GM19395 (cell line): ENCODE measurements around the gene EVPLL.
"Not testable (repeated sequence)": the region's sequence is repeated elsewhere in the genome, so short reads cannot be mapped to it uniquely, and the experiment has no call there.

Experiments
- ATAC-seq: cut with Tn5 transposase; IDR thresholded peaks from one replicate; pipeline ENCODE4 v1.9.1; 2021; ENCODE audit warnings: mild to moderate bottlenecking, moderate library complexity; ENCODE audit not compliant: unreplicated experiment

The EVPLL gene

DNA sequence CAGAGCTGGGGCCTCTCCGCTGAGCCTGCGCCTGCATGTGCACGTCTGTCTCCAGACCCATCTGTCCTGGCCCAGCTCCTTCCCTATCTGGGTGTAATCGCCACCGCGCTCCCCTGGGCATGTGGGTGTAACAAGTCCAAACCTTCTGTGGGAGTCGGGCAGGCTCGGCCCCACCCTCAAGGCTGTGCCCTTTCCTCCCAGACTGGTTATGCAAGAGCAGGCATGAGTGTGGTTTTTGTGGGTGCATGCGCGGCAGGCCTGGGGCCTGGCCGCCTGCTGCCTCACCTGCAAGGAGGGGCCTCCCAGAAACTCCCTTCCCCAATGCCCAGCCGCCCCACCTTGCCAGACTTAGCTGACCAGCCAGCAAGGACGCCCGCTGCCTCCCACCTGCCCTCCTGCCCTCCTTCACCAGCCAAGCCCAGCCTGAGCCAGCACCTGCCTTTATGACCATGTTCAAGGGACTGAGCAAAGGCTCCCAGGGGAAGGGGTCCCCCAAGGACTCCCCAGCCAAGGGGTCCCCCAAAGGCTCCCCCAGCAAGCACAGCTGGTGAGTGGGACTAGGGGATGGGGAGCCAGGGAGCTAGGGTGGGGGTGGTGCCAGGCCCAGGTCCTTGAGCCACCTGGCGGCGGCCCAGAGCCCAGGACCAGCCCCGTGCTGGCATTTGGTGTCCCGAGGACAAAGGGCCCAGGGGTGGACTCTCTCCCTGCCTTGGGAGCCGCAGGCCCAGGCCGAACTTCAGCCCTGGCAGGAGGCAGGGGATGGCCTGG is at the start of gene EVPLL:
Gene EVPLL, plus strand, starts transcription at position 342 of the 768 bp plus-strand sequence. CDS start 3,160 bp downstream, outside the sequence.
- ATAC-seq: no peak

DNA sequence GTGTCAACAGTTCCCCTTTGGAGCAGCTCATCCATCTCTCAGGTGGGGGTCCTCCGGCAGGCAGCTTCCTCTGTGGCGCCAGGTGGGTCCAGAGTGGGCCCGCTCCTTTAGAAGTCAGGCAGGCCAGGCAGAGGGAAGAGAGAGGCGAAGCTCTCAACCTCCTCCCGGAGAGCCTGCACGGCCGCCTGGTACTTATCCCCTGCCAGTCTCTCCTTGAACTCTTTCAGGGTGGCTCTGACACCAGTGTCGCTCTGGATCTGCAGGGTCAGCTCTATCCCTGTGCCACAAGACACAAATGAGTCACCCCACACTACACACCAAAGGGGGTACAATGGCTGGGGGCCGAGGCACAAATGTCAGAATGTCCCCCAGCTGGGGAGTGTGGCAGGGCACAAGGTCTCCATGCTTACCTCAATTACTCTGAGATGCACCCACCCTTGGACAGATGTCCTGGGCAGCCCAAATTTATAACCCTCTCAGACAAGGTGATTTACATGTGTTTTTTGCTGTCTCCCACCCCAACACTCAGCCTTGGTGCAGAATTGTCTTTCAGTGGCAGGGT is 48.9 kb upstream of the EVPLL start:
- ATAC-seq: no peak

DNA sequence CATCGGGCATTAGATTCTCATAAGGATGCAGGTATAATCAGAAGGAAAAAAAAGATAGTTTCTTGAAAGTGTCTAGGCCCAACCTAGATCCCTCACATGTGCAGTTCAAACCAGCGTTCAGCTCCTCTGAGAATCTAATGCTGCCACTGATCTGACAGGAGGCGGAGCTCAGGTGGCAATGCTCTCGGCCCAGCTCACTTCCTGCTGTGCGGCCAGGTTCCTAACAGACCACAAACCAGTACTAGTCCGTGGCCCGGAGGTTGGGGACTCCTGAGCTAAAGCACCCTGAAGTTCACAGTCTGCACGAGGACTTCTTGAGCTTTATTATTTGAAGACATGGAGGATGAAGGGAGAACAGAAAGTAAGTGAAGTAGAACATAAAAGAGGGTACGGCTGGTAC is 45.7 kb upstream of the EVPLL start:
- no peak for ATAC-seq

DNA sequence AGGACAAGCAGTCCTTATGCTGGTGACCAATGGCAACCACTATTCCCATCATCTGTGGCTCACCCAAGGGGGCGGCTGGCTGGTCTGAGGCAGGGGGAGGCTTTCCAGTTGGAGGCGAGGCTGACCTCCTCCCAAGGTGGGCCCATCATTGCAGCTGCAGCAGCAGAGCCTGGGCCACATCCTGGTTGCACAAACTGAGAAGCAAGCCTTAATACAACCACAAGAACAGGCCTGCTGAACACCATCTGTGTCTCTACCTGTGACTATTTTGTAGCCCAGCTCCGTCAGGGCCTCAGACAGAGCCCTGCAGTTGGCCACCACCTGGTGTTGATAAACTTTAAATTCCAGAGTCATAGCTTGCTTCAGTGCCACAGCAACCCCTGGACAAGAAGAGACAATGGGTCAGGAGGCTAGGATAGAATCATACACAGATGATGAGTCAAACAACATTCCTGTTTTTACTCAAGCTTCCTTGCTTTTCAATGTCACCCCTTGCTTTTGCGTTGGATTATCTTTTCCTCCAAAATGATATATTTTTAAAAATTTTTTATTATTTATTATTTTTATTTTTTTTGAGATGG is 44.6 kb upstream of the EVPLL start:
- ATAC-seq: no peak

- ATAC-seq: not testable (repeated sequence)
These were observed 39.4 kb upstream of the EVPLL start for GRCh38 chr17:18338158-18338557.

- no peak for ATAC-seq
These were observed 37.6 kb upstream of the EVPLL start for GRCh38 chr17:18339933-18340332.

GRCh38 chr17:18344021-18344420 is 33.6 kb upstream of the EVPLL start:
- no peak for ATAC-seq

GRCh38 chr17:18353541-18353940 is 24.0 kb upstream of the EVPLL start:
- ATAC-seq: no peak

GRCh38 chr17:18356624-18357023 is 21.0 kb upstream of the EVPLL start:
- ATAC-seq: no peak

DNA sequence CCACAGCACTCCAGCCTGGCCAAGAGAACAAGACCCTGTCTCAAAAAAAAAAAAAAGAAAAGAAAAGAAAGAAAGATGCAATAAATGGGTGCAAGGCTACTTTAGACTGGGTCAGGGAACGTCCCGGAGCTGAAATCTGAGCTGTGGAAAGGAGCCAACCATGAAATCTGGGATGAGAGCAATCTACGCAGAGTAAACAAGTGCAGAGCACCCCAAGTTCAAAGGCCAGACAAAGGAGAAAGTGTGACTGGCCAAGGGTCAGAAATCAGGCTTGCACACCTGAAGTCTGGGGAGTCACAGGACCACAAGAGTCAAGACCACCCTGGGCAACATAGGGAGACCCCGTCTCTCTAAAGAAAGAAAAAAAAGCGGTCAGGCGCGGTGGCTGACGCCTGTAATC is 17.1 kb upstream of the EVPLL start:
- ATAC-seq: no peak

DNA sequence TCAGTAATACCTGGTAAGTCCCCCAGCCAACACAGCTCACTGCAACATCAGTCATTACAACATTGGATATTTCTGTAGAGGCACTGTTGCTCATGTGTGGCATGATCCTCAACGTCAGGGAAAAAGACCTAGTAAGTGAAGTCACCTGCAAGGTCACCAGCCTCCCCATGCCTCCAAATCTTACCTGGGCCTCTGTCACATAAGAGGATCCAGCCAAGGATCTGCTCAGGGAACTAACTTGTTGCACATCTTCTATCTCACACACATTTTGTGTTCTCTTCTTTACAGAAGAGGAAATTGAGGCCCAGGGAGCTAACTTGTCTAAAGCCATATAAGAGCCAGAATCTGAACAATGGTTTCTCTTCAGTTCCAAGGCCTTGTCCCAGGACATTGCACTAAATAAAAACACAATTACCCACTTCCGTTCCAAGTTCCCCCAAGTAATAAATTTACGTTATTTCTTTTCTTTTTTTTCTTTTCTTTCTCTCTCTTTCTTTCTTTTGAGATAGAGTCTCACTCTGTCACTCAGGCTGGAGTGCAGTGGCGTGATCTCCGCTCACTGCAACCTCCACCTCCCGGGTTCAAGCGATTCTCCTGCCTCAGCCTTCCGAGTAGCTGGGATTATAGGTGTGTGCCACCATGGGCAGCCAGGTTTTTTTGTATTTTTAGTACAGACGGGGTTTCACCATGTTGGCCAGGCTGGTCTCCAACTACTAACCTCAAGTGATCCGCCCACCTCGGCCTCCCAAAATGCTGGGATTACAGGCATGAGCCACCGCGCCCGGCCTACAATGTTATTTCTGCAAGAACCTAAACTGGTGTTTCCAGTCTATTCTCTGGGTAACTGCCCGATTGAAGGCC is 15.5 kb upstream of the EVPLL start:
- no peak for ATAC-seq

GRCh38 chr17:18362698-18363100 is 14.9 kb upstream of the EVPLL start:
- ATAC-seq: peak; percentile 15

GRCh38 chr17:18363101-18364049 is 14.2 kb upstream of the EVPLL start, which contains the start of gene SHMT1:
TSS of gene SHMT1 (minus strand) at chr17:18363550. CDS start at chr17:18355981, 7,569 bp downstream.
- ATAC-seq: peak; percentile 96

DNA sequence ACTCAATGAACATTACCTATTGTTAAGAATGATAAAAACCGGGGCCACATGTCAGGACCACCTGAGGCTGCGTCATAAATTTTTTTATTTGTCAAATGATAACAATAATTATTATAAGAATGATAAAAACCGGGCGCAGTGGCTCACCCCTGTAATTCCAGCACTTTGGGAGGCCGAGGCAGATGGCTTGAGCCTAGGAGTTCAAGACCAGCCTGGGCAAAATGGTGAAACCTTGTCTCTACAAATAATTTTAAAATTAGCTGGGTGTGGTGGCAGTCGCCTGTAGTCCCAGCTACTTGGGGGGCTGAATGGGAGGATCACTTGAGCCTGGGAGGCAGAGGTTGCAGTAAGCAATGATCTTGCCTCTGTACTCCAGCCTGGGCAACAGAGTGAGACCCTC is 13.4 kb upstream of the EVPLL start:
- no peak for ATAC-seq

- ATAC-seq: no peak
These were observed 8.6 kb upstream of the EVPLL start for GRCh38 chr17:18368946-18369345.

DNA sequence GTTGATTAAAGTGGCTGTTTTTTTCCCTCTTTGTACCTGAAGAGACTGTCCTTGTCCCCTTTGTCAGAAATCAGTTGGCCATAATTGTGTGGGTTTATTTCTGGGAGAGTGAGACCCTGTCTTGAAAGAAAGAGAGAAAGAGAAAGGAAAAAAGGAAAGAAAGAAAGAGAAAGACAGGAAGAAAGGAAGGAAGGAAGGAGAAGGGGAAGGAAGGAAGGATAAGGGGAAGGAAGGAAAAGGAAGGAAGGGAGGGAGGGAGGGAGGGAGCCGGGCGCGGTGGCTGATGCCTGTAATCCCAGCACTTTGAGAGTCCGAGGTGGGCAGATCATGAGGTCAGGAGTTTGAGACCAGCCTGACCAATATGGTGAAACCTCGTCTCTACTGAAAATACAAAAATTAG is 6.8 kb upstream of the EVPLL start:
- ATAC-seq: no peak

DNA sequence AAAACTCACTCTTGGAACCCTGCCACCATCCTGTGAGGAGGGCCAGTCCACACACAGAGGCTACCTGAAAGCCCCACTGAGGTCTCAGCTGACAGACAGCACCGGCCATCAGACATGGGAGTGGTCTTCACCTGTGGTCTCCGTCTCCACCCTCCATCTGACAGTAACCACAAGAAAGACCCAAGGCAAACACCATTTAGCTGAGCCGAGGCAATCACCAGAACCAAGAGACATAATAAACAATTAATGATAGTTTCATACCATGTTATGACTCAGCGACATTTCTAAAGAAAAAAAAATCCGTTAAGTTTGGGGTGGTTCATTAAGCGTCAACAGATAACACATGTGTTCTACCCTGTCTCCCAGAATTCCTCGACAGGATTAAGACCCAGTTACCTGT is 6.1 kb upstream of the EVPLL start:
- ATAC-seq: no peak

DNA sequence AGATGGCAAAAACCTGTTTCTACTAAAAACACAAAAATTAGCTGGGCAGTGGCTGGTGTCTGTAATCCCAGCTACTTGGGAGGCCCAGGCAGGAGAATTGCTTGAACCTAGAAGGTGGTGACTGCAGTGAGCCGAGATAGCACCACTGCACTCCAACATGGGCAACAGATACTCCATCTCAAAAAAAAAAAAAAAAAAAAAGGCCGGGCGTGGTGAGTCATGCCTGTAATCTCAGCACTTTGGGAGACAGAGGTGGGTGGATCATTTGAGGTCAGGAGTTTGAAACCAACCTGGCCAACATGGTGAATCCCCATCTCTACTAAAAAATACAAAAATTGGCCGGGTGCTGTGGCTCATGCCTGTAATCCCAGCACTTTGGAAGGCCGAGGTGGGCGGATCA is 4.4 kb upstream of the EVPLL start:
- ATAC-seq: not testable (repeated sequence)

GRCh38 chr17:18374216-18374615 is 3.4 kb upstream of the EVPLL start:
- no peak for ATAC-seq

DNA sequence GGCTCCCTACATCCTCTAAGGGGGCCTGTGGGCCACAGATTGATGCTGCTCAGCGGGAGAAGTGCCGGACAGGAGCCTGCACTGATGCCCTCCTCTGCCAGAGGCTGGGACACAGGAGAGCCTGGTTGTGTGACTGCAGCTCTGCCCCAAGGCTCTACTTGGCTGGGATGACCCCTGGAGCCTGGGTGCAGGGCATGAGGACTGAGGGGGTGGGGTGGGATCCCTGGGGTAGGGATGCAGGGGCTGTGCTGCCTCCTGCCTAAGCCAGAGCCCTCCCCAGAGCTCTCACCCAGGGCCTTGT is 577 bp downstream of the EVPLL start:
- no peak for ATAC-seq
